GM21717 (cell line): Measurements from ENCODE around the gene KRT6A.
"Not testable (repeated sequence)": the region's sequence is repeated elsewhere in the genome, so short reads cannot be mapped to it uniquely, and the experiment has no call there.

Experiments
- ATAC-seq: cut with Tn5 transposase; IDR thresholded peaks from one replicate; pipeline ENCODE4 v1.9.1; 2021; ENCODE audit warnings: mild to moderate bottlenecking, moderate library complexity; ENCODE audit not compliant: unreplicated experiment

Gene KRT6A

GRCh38 chr12:52506858-52507715, 14.0 kb upstream of the KRT6A start:
- ATAC-seq, result no peak

GRCh38 chr12:52502877-52503276, 9.8 kb upstream of the KRT6A start:
- ATAC-seq, result no peak

GRCh38 chr12:52501490-52501889, 8.4 kb upstream of the KRT6A start:
- ATAC-seq, result no peak

GRCh38 chr12:52500574-52500973, 7.5 kb upstream of the KRT6A start:
- not testable (repeated sequence) for ATAC-seq

- ATAC-seq, result no peak
These were observed 6.9 kb upstream of the KRT6A start for GRCh38 chr12:52499806-52500560.

GRCh38 chr12:52498946-52499345, 5.9 kb upstream of the KRT6A start:
- ATAC-seq, result no peak

- no peak for ATAC-seq
These were observed 4.9 kb upstream of the KRT6A start for GRCh38 chr12:52497975-52498374.

- no peak for ATAC-seq
These were observed 3.6 kb upstream of the KRT6A start for GRCh38 chr12:52496590-52497071.

- ATAC-seq, result no peak
These were observed 3.0 kb upstream of the KRT6A start for GRCh38 chr12:52496054-52496453.

GRCh38 chr12:52495389-52495788, 2.3 kb upstream of the KRT6A start:
- no peak for ATAC-seq

GRCh38 chr12:52494518-52494917, 1.5 kb upstream of the KRT6A start:
- ATAC-seq, result no peak

GRCh38 chr12:52494100-52494499, 1.0 kb upstream of the KRT6A start:
- no peak for ATAC-seq

GRCh38 chr12:52492405-52492804, 652 bp downstream of the KRT6A start:
- not testable (repeated sequence) for ATAC-seq

- not testable (repeated sequence) for ATAC-seq
These were observed 1.6 kb downstream of the KRT6A start for GRCh38 chr12:52491495-52491894.

- ATAC-seq, result no peak
These were observed 4.3 kb downstream of the KRT6A start for GRCh38 chr12:52488736-52489135.

GRCh38 chr12:52487744-52488443, 5.2 kb downstream of the KRT6A start:
- ATAC-seq, result not testable (repeated sequence)

- ATAC-seq, result no peak
These were observed 5.8 kb downstream of the KRT6A start for GRCh38 chr12:52487211-52487610.

- no peak for ATAC-seq
These were observed 6.6 kb downstream of the KRT6A start for GRCh38 chr12:52486166-52487105.

- ATAC-seq, result no peak
These were observed 13.0 kb downstream of the KRT6A start for GRCh38 chr12:52480073-52480472.

GRCh38 chr12:52477651-52478050, 15.4 kb downstream of the KRT6A start:
- ATAC-seq, result no peak
